NCI-H128 (cell line): ENCODE results near the gene C19orf53.
"Not testable (repeated sequence)": the region's sequence is repeated elsewhere in the genome, so short reads cannot be mapped to it uniquely, and the experiment has no call there.

ENCODE experiments used
- DNase-seq: peaks from one replicate; lab custom pipeline; 2025; ENCODE audit not compliant: unreplicated experiment; lab: John Stamatoyannopoulos, UW

C19orf53 gene

DNA sequence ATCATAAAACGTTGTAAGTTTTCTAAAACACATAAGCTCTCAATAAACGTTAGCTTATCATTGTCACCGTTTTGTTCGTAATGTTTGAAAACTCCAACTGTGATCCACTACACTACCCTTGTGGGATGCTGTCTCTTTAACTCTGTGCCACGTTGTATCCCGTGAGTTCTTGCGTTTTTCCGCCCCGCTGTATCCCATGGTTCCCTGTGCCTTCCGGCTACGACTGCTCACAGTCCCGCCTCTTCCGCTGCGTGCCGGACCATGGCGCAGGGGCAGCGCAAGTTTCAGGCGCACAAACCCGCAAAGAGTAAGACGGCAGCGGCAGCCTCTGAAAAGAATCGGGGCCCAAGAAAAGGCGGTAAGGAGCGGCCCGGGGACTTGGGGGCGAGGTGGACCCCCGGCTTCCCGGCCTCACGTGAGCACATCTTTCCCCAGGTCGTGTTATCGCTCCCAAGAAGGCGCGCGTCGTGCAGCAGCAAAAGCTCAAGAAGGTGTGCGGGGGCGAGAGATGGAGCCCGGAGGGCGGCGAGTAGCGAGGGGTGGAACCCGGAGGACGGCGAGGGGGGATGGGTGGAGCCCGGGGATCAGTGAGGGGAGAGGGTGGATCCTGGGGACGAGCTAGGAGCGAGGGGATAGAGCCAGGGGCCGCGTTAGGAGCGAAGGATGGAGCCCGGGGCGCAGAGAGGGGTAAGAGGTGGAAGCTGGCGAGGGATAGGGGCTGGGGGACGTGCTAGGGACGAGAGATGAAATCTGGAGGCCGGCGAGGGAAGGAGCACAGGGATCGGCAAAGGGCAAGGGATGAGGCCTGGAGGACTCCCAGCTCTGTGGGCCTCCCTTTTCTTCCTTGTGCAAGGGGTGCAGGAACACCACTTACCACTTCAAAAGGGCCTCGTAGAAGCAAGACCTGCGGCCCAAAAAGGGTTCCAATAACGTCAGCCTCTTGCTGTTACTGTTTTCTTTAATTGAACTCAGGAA, at the start of gene C19orf53:
Gene C19orf53, plus strand, starts transcription at position 240 of the 975 bp plus-strand sequence. Its CDS starts 22 bp downstream, at position 262.
- peak; percentile 58 for DNase-seq

DNA sequence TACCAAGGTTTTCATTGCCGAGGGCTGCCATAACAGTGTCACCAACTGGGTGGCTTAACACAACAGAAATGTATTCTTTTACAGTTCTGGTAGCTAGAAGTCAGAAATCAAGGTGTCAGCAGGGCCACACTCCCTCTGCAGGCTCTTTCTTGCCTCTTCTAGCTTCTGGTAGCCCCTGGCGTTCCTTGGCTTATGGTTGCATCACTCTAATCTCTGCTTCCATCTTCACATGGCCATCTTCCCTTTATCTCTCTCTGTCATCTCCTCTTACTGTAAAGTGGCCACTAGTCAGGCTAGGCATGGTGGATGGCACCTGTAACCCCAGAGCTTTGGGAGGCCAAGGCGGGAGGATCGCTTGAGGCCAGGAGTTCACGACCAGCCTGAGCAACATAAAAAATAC, 47.9 kb upstream of the C19orf53 start:
- no peak for DNase-seq

DNA sequence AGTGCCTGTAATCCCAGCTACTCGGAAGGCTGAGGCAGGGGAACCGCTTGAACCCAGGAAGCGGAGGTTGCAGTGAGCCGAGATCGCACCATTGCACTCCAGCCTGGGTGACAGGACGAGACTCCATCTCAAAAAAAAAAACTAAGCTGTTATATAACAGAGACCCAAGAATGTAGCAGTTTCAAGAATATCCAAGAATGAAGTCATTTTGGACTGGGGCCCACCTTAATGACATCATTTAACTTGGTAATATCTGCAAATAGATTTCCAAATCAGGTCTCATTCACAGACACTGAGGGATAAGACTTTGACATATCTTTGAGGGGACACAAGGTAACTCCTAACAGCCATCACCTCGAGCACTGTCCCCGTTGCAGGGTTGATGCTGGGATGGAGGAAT, 46.5 kb upstream of the C19orf53 start:
- no peak for DNase-seq

DNA sequence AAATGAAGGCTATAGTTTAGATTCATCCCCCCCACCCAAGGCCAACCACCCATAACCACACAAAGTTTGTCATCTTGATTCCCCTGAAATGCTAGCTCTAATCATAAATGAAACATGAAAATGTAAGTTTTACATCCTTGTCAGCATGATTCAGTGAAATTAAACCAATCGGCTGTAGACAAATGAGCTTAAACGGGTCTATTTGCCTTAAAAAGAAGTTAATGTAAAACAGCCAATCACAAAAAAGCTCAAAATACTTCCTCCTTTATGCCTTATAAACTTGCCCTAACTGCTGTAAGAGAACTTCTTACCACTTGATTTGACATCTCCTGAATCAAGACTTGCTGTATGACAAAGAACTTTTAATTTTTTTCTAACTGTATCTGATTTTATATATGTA, 44.4 kb upstream of the C19orf53 start:
- DNase-seq = no peak

DNA sequence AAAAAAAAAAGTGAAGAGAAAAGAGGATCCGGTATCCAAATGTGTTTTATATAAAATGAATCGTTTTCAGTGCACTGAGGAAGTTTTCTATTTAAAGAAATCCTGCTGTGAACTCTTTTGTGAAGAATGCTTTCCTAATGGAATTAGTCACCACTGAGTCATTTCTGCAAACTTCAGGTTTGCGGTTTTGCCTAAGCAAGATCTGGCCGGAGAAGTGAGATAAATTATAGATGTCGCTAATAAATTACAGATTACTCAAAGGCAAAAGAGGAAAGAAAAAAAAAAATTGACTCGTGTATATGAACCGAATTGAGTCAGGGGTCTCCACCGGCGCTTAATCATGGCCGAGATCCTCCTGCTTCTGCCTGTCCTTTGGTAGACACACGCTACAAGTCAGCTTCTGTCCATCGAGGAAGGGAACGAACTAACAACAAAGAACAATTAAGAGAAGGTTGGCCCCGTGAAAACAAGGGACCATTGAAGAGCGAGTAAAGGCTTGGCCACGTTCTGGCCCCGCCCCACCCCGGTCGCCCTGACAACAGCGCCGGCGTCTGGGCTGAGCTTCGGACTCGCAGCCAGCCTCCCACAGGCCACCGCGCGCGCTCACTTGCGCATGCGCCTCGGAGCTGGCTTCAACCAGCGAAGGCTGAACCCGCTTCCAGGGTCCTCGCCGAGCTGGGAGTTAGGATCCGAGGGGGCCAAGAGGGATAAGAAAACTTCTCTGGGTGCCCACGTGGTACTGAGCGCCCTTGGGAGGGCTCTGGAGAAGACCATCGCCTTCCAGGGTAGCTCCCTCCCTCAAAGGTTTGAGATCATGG, 42.9 kb upstream of the C19orf53 start:
- peak; percentile 85 for DNase-seq

DNA sequence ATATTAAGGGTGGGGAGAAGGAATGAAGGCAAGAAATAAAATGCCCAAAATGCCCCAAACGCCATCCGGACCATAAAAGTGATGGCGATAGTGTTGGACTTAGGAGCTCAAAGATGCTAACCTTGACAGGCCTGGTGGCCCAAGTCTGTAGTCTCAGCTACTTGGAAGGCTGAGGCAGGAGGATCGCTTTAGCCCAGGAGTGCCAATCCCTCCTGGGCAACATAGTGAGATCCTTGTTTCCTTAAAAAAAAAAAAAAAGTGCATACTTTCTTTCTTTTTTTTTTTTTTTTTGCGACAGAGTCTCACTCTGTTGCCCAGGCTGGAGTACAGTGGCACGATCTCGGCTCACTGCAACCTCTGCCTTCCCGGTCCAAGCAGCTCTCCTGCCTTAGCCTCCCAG, 41.9 kb upstream of the C19orf53 start:
- no peak for DNase-seq

DNA sequence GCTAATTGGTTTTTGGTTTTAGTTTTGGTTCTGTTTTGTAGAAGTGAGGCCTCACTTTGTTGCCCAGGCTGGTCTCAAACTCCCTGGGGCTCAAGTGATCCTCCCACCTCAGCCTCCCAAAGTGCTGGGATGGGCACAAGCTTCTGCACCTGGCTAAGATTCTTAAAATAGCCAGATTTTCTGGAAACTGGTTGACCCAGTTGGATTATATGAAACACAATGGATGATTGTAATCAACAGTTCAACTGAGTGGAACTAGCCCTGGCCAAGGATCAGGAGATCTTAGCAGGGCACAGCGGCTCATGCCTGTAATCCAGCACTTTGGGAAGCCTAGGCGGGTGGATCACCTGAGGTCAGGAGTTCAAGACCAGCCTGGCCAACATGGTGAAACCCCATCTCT, 39.5 kb upstream of the C19orf53 start:
- DNase-seq = no peak

DNA sequence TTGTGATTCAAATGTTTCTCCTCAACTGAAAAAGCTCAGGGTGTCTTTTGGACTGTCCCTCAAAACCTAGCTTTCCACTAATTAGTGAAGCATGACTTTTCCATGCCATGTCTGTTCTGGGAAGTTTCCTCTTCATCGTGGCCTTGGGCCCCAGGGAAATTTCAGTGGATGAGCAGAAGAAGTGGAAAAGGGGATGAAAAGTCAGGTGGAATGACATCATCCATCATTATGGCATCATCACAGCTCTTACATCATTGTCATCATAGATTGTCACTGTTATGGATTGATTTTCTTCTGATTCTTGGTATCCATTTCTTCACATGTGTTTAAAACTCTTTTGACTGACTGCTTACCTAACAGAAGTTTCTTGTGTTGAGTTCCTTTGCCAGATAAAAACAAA, 36.2 kb upstream of the C19orf53 start:
- no peak for DNase-seq

DNA sequence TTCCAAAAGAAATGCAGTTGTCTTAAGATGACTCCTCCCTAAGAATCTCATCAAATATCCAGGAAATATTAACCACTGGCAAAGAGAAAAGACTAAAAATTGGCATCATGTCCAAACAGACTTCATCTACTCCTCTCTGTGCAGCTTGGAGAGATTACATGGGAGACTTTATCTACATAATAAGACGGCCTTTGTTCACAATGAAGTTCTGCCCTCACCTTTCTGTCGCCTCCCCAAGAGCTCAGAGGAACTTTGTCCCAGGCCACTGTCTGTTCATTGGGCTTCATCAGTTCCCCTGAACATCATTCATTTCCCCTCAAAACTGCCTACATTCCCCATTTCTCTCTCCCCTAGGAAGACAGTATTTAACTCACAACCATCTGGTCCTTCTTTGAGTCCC, 32.4 kb upstream of the C19orf53 start:
- no peak for DNase-seq

DNA sequence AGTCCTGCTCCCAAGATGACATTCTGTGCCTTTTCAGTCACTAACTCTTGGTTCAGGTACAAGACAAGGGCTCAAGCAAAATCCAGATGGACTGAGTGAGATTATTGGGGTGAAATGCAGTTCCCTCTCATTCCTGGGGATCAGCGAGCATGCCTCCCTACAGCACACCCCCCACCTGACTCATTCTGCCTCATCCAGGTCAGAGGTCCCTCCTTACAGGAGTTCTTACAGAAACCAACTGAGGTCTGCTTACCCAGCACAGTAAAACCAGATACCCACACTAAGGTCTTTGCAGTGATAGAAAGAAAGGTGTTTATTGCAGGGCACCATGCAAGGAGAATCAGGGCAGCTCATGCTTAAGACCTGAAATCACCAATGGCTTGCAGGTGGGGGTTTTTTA, 31.5 kb upstream of the C19orf53 start:
- no peak for DNase-seq

DNA sequence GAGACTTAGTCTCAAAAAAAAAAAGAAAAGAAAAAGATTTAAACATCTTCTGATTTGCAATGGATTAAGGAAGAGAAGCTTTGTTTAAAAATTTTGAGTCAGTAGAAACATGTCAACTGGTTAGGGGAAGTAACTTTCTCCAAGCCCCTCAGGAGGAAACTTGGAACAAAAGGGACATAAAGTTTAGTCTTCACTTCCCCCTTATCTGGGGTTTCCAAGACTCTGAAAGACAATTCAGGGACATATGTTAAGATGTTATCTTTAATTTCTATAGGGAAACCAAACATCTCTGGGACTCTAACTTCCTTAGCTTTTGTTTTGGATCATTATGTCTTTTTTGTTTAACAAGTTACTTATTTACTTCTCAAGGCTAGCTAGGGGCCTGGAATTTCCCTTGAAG, 30.1 kb upstream of the C19orf53 start:
- DNase-seq = no peak

DNA sequence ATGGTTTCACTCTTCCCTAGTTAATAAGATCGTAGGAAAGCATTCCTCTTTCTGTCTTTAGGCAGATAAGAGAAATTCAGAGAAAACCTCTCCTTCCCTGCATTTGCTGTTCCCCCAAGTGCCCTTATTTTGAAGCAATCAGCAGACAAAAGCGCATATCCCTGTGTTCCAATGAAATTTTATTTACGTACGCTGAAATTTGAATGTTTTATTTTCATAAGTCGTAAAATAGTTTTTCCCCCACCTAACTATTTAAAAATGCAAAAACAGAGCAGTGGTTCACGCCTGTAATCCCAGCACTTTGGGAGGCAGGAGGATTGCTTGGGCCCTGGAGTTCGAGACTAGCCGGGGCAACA, 27.2 kb upstream of the C19orf53 start:
- no peak for DNase-seq

DNA sequence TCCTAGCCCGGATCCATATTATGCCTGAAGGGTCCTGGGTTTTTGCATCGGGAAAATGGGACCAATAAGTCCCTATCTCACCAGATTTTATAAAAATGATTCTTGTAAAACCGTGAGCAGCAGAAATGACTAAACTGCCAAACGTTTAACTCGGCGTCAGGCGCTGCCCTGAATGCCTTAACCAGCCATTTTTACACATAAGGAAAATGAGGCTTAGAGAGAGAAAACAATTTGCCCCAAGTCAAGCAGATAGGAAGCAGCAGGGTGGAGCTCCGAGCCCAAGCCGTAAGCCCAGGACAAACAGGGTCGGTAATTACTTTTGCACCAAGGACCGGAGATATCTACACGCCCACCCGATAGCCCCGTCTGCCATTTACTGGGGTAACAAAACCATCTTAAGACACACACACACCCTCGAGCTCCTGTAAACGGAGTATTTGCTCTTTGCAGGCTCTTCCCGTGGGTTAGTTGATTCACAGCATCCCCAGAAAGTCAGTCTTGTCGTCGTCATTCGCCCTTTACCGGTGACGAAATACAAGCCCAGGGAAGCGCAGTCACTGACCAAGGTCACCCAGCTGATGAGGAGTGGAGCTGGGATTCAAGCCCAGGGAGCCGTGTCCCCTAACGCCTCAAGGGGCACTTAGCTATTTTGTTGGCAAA, 26.0 kb upstream of the C19orf53 start:
- no peak for DNase-seq

DNA sequence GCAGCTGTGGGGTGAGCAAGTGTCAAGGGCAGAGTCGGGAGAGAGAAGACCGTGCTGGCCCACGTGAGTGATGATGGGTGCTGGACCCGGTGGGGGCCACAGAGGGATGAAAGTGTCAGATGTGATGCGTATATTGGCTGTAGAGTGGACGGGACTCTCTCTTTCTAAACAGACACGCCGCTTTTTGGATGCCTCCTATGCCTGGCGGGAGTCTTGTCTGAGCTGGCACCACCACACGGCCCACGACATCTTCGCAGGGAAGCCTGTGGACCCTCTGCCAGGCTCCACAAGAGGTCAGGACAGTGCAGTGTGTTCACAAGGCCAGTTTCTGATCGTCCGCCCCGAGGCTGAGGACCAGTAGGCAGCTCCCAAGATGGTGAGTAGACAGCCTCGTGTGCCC, 22.8 kb upstream of the C19orf53 start:
- no peak for DNase-seq

DNA sequence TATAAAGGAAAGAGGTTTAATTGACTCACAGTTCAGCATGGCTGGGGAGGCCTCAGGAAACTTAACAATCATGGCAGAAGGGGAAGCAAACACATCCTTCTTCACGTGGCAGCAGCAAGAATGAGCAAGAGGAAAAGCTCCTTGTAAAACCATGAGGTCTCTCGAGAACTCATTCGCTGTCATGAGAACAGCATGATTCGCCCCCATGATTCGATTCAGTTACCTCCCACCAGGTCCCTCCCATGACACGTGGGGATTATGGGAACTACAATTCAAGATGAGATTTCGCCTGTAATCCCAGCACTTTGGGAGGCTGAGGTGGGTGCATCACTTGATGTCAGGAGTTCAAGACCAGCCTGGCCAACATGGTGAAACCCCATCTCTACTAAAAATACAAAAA, 20.6 kb upstream of the C19orf53 start:
- DNase-seq = not testable (repeated sequence)

DNA sequence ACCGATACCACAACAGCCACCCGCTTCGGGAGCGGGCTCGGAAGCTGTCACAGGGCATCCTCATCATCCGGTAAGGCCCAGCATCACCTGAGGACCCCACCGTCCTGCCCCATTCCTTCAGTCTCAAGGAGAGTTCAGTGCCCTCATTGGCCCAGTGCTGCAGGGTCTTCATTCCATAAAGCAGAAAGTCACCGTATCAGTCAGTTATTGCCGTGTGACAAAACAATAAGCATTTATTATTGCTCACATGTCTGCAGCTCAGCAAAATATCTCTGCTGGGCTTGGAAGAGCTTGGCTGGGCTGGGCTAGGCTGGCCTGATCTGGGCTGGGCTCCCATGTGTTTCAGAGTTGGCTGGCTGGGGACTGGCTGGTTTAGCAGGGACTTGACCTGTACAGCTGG, 18.0 kb upstream of the C19orf53 start:
- DNase-seq = no peak

DNA sequence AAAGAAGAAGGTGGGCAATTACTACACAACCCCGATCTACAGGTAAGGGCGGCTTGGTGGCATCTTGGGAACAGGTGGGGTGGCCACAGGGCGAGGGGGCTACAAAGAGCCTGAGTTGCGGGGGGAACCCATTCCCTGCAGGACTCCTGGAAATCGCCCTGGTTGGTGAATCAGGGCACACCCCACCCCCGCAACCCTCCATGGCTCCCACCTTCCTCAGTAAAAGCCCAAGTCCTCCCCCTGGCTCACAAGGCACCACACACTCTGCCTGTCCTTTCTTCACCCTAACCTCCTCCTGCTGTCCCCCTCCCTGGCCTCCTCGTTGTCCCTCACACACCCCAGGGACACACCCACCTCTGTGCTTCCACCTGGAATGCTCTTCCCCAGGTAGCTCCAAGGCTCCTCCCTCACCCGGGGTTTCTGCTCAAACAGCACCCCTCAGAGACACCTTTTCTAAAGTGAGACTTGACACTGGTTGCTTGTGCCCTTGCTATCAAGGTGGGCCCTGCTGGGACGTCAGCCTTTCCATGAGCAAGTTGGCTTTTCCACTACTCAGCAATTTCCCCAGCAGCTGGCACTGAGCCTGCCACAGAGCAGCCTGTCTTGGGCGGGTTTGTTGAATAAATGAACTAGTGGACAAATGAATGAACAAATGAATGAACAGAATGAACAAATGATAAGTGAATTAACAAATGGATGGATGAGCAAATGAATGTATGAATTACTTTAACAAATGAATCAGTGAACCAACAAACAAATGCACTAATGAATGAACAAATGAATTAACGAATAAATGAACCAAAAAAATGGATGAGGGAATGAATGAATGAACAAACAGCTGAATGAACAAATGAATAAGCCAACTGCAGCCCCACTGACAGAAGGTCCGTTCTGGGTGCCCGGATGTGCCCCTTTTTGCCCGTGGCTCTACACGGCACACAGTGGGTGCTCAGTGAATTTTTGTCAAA, 16.2 kb upstream of the C19orf53 start:
- no peak for DNase-seq

DNA sequence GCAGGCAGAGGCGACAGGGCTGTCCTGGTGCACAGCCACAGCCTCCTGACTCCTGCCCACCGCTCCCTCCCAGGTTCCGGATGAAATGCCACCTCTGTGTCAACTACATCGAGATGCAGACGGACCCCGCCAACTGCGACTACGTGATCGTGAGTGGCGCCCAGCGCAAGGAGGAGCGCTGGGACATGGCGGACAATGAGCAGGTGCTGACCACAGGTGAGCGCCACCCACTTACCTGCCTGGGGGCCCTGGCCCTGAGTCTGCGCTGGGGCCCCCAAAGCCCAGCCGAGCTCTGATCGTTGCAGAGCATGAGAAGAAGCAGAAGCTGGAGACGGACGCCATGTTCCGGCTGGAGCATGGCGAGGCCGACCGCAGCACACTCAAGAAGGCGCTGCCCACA, 15.5 kb upstream of the C19orf53 start:
- DNase-seq = no peak

DNA sequence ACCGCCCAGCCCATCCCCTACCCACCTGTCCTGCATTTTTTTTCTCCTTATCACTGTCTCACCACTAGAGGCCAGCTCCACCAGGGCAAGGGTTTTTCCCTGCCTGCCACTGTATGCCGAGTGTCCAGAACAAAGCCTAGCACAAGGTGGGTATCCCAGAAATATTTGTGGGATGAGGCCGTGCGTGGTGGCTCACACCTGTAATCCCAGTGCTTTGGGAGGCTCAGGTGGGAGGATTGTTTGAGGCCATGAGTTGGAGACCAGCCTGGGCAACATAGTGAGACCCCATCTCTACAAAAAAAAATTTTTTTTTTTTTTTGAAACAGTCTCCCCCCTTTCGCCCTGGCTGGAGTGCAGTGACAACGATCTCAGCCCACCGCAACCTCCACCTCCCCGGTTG, 12.8 kb upstream of the C19orf53 start:
- no peak for DNase-seq

DNA sequence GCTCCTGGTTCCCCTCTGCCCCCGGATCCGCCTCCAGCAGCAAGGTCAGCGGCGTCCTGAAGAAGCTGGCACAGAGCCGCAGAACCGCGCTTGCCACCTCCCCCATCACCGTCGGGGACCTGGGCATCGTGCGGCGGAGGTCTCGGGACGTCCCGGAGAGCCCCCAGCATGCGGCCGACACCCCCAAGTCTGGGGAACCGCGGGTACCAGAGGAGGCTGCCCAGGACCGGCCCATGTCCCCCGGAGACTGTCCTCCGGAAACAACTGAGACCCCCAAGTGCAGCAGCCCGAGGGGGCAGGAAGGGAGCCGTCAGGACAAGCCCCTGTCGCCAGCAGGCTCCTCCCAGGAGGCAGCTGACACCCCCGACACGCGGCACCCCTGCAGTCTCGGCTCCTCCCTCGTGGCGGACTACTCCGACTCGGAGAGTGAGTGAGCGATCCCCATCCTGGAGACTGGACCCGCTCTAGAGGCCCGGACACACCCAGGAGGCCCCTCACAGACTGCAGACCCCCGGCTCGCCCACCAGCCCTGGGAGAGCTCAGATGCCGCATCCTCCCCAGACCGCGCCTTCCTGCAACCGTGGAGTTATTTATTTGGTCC, 11.5 kb upstream of the C19orf53 start:
- no peak for DNase-seq
